Activated CD4-positive, alpha-beta memory T cell treated with anti-CD3 and anti-CD28 coated beads, Interleukin-2, amount 10 ng/mL, durations not matched to agents 7 days and 5 days (primary cell): ENCODE data around the gene CLSTN1. TPM values are rescaled to one million over a fixed set of nuclear protein-coding genes. Genes with fewer than 3 reads are reported as not detected.
A peak's percentile ranks its signal among the peaks of the same experiment; 100 is the strongest.

Experiments used
- CTCF ChIA-PET: fragments of 350-600 bp; sonication (Branson Sonifier 250); formaldehyde crosslinking; loops from one replicate; lab custom pipeline; 2021; ENCODE audit warnings: antibody characterized with exemption, inconsistent platforms; lab: Charles Lee
- POLR2A ChIA-PET: fragments of 350-600 bp; sonication (Branson Sonifier 250); formaldehyde crosslinking; loops from one replicate; lab custom pipeline; 2021; ENCODE audit warnings: antibody characterized with exemption; lab: Charles Lee
- DNase-seq: peaks from one replicate; pipeline ENCODE4 v3.0.0-alpha.2; 2020
- H3K27ac Mint-ChIP-seq: one replicate; pipeline ENCODE4 v1.8.0; 2021; ENCODE audit warnings: mild to moderate bottlenecking, mixed read lengths
- H3K27me3 Mint-ChIP-seq: one replicate; pipeline ENCODE4 v1.8.0; 2021; ENCODE audit warnings: mixed read lengths
- H3K36me3 Mint-ChIP-seq: one replicate; pipeline ENCODE4 v1.8.0; 2021; ENCODE audit warnings: low read depth, mixed read lengths
- H3K4me1 Mint-ChIP-seq: one replicate; pipeline ENCODE4 v1.8.0; 2021; ENCODE audit warnings: mixed read lengths
- H3K4me3 Mint-ChIP-seq: one replicate; pipeline ENCODE4 v1.8.0; 2021; ENCODE audit warnings: mild to moderate bottlenecking, mixed read lengths
- H3K9me3 Mint-ChIP-seq: one replicate; pipeline ENCODE4 v1.8.0; 2021; ENCODE audit warnings: mixed read lengths
- total RNA-seq, 2 experiments: library from RNA; stranded (reverse); gene quantifications; one replicate each; pipeline ENCODE4 v1.2.3, GENCODE V29; 2021

CLSTN1 gene
- total RNA-seq, 2 experiments from 2014 or later = 96.9 to 102 TPM

GRCh38 chr1:9689011-9689706 is 134.6 kb downstream of the CLSTN1 start:
- DNase-seq = peak; percentile 84
- H3K9me3 Mint-ChIP-seq = no peaks in the 10 kb centered on the region
- ChIA-PET POLR2A (interaction anchor here (0.7 to 8.9 kb wide), 8 partner anchors 14 to 61 kb away, joined by 3 to 65 read pairs (median 6); partner anchors contain the start of gene PIK3CD), CTCF (interaction anchor here (0.6 to 2.4 kb wide), 3 partner anchors 18 to 111 kb away, joined by 3 to 9 read pairs (median 3); no protein-coding TSS in a partner anchor)
- H3K4me3 Mint-ChIP-seq = peak overlapping the region; percentile 62
- peaks cover 47% of the 10 kb centered on the region for H3K36me3 Mint-ChIP-seq
- H3K4me1 Mint-ChIP-seq = peaks cover 62% of the 10 kb centered on the region
- H3K27ac Mint-ChIP-seq = no peak overlapping the region
- no peaks in the 10 kb centered on the region for H3K27me3 Mint-ChIP-seq

DNA sequence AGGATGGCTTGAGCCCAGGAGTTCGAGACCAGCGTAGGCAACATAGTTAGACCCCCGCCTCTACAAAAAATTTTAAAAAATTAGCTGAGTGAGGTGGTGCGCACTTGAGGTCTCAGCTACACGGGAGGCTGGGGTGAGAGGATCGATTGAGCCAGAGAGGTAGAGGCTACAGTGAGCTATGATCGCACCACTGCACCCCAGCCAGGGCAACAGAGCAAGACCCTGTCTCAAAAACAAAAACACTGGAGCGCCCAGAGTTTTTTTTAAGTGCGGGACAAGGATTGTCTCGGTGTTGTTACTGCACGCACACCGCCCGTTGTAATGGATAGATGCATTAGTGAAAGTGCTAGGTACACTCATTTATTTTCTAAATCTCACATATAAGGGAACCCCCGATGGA is 135.2 kb downstream of the CLSTN1 start:
- no peak for DNase-seq
- H3K27me3 Mint-ChIP-seq = no peaks in the 10 kb centered on the region
- ChIA-PET CTCF (interaction anchor here (0.5 to 2.4 kb wide), 4 partner anchors 14 to 779 kb away, joined by 3 to 9 read pairs (median 4); no protein-coding TSS in a partner anchor), POLR2A (interaction anchor here (0.7 to 8.9 kb wide), 9 partner anchors 9 to 60 kb away, joined by 3 to 65 read pairs (median 4); partner anchors contain the start of gene PIK3CD)
- H3K9me3 Mint-ChIP-seq = no peaks in the 10 kb centered on the region
- H3K4me3 Mint-ChIP-seq = peak overlapping the region; percentile 62
- H3K36me3 Mint-ChIP-seq = peaks cover 46% of the 10 kb centered on the region
- peak overlapping the region; percentile 59 for H3K27ac Mint-ChIP-seq
- peaks cover 64% of the 10 kb centered on the region for H3K4me1 Mint-ChIP-seq

DNA sequence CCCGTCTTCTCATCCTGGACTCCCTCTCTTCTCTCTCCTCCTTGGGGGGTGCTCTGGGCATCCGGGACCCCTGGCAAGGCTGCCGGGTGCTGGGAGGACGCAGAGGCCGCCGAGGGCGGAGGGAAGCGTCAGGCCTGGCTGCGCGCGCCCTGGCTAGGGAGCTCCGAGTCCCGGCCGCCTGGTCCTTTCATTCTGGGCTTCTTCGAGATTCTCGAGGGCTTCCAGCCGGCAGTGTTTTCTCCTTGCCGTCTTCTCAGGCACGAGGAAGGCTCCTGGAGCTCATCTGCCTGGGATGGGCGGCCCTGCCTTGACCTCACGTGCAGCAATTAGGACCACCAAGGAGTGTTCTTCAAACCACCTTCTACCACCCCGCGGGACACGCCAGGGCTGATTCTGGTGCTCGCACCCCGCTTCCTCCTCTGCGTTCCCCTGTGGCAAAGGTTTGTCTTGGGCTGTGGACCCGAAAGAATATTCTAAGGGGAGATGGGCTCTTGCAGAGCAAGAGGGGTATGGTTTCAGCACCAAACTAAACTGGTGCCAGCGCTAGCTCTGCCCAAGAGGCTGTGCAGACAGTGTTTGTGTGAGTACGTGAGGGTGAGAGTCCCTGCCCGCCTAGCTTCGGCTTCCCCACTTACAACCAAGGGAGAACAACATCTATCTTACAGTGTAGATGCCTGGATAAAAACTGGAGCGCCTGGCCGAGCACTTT is 135.7 kb downstream of the CLSTN1 start:
- Mint-ChIP-seq H3K36me3 (peaks cover 48% of the 10 kb centered on the region), H3K9me3 (no peaks in the 10 kb centered on the region), H3K4me1 (peaks cover 66% of the 10 kb centered on the region), H3K4me3 (peak overlapping the region; percentile 62), H3K27me3 (no peaks in the 10 kb centered on the region), H3K27ac (peak overlapping the region; percentile 59)
- POLR2A ChIA-PET = interaction anchor here (0.7 to 8.9 kb wide), 7 partner anchors 8 to 60 kb away, joined by 3 to 65 read pairs (median 8); partner anchors contain the start of gene PIK3CD
- CTCF ChIA-PET = interaction anchor here (0.5 to 2.4 kb wide), 7 partner anchors 14 to 780 kb away, joined by 3 to 9 read pairs (median 3); partner anchors contain the start of genes LZIC and NMNAT1
- DNase-seq = no peak

- Mint-ChIP-seq H3K9me3 (no peaks in the 10 kb centered on the region), H3K4me1 (peaks cover 65% of the 10 kb centered on the region), H3K27me3 (no peaks in the 10 kb centered on the region), H3K27ac (peak overlapping the region; percentile 66), H3K36me3 (peaks cover 43% of the 10 kb centered on the region), H3K4me3 (peak overlapping the region; percentile 62)
- ChIA-PET POLR2A (interaction anchor here (3.1 to 8.9 kb wide), 4 partner anchors 29 to 59 kb away, joined by 19 to 65 read pairs (median 33); partner anchors contain the start of gene PIK3CD), CTCF (interaction anchor here (0.7 to 2.4 kb wide), 8 partner anchors 28 to 379 kb away, joined by 3 to 9 read pairs (median 3); partner anchors contain the start of genes LZIC and NMNAT1)
- DNase-seq = peak; percentile 54
Observed at GRCh38 chr1:9687120-9687873, 136.5 kb downstream of the CLSTN1 start.

DNA sequence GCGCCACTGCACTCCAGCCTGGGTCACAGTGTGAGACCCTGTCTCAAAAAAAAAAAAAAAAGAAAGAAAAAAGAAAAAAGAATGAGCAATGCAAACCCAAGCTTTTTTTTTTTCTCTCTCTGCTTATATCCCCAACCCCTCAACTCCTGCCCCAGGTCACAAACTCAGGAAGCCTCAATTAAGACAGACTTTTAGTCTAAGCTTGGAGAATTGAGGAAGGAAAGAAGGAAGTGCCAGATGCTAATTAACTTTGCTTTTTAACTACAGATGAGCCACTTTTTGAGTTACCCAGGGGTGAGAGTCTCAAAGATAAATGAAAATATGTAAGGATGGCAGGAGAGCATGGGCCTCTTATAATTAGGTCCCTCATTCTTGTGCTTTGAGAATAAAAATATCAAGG is 139.0 kb downstream of the CLSTN1 start:
- no peak overlapping the region for H3K4me3 Mint-ChIP-seq
- H3K27me3 Mint-ChIP-seq = no peaks in the 10 kb centered on the region
- no peak for DNase-seq
- no peak overlapping the region for H3K27ac Mint-ChIP-seq
- H3K36me3 Mint-ChIP-seq = peaks cover 33% of the 10 kb centered on the region
- H3K9me3 Mint-ChIP-seq = no peaks in the 10 kb centered on the region
- ChIA-PET POLR2A (interaction anchor here (3.1 to 8.9 kb wide), 3 partner anchors 31 to 56 kb away, joined by 22 to 65 read pairs (median 44); partner anchors contain the start of gene PIK3CD), CTCF (interaction anchor here (0.6 kb wide), 1 partner anchor 27 kb away, joined by 3 read pairs; no protein-coding TSS in a partner anchor)
- peaks cover 49% of the 10 kb centered on the region for H3K4me1 Mint-ChIP-seq

GRCh38 chr1:9680828-9681227 is 142.9 kb downstream of the CLSTN1 start:
- ChIA-PET CTCF (interaction anchor here (0.6 kb wide), 1 partner anchor 187 kb away, joined by 3 read pairs; no protein-coding TSS in a partner anchor), POLR2A (interaction anchor here (1.1 to 2.3 kb wide), 3 partner anchors 13 to 52 kb away, joined by 3 to 9 read pairs (median 3); partner anchors contain the start of gene PIK3CD)
- Mint-ChIP-seq H3K36me3 (peaks cover 49% of the 10 kb centered on the region), H3K4me3 (no peak overlapping the region), H3K27me3 (no peaks in the 10 kb centered on the region), H3K27ac (no peak overlapping the region), H3K4me1 (peaks cover 46% of the 10 kb centered on the region), H3K9me3 (no peaks in the 10 kb centered on the region)
- DNase-seq = no peak

DNA sequence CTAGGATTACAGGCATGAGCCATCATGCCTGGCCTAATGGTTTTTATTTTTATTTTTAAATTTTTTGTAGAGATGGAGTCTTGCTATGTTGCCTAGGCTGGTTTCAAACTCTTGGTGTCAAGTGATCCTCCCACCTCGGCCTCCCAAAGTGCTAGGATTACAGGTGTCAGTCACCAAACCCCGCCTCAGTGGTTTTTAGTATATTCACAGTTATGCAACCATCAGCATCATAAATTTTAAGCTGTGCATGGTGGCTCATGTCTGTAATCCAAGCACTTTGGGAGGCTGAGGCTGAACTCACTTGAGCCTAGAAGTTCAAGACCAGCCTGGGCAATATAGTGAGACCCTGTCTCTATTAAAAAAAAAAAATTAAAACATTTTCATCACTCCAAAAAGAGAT is 143.7 kb downstream of the CLSTN1 start:
- no peak for DNase-seq
- Mint-ChIP-seq H3K9me3 (no peaks in the 10 kb centered on the region), H3K27me3 (no peaks in the 10 kb centered on the region), H3K27ac (no peak overlapping the region), H3K4me1 (peaks cover 45% of the 10 kb centered on the region), H3K36me3 (peaks cover 46% of the 10 kb centered on the region), H3K4me3 (no peak overlapping the region)
- POLR2A ChIA-PET = interaction anchor here (0.7 to 2.3 kb wide), 3 partner anchors 8 to 28 kb away, joined by 3 to 9 read pairs (median 4); partner anchors contain the start of gene PIK3CD
- CTCF ChIA-PET = interaction anchor here (0.6 kb wide), 2 partner anchors 187 to 226 kb away, joined by 3 read pairs; no protein-coding TSS in a partner anchor

Other genes with a start within 250 kb of the CLSTN1 start
- gene TMEM201, start 235.1 kb downstream of the CLSTN1 start, total RNA-seq = 10 to 100 TPM; 12.4 to 13.4 TPM
- 100 to 1,000 TPM; 211 to 214 TPM for gene PIK3CD, start 172.2 kb downstream of the CLSTN1 start, total RNA-seq
- 10 to 100 TPM; 10.8 to 12.7 TPM for gene CTNNBIP1, start 86.3 kb upstream of the CLSTN1 start, total RNA-seq
- gene LZIC, start 119.4 kb upstream of the CLSTN1 start, total RNA-seq = 10 to 100 TPM; 25.2 to 26.5 TPM
- gene NMNAT1, start 119.5 kb upstream of the CLSTN1 start, total RNA-seq = 1 to 10 TPM; 5.6 to 6.2 TPM
- not detected for gene RBP7, start 173.3 kb upstream of the CLSTN1 start, total RNA-seq
- gene UBE4B, start 209.0 kb upstream of the CLSTN1 start, total RNA-seq = 10 to 100 TPM; 28.2 to 31.3 TPM